ENCODE data around the gene ADNP. TPM values are rescaled to one million over a fixed set of nuclear protein-coding genes. Genes with fewer than 3 reads are reported as not detected.

Gene ADNP
- total RNA-seq, 1 experiment from 2014 or later: 55.5 TPM

DNA sequence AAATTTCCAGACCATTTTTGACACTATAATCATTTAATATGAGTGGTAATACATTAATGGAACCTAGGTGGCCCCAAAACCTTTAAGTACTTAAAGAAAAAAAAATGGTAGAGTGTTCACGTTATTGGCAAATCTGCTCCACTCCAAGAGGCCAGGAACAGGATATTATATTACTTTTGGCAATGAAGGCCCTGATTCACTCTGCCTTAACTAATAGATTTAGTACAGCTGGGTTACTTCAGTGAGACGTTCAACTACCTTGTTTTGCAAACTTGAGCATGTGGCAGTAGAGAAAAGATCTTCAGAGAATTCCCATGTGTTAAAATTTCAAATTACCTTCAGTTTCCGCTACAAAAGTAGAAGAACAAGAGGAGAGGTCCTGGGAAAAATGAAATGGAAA lies 12.8 kb downstream of the ADNP start:
- DNase-seq: no peak
- H4K20me1 ChIP-seq (ENCODE audit: insufficient read depth, low read depth, low read length): peaks cover 82% of the 10 kb centered on the region
- peak overlapping the region; percentile 70 for H3K4me2 ChIP-seq (ENCODE audit: low read depth, low read length, poor library complexity, severe bottlenecking)
- no peaks in the 10 kb centered on the region for H3K9me3 ChIP-seq (ENCODE audit: low read length)
- H3K9ac ChIP-seq (ENCODE audit: low read length): peak overlapping the region; percentile 1; the same call in 1 of the 2 replicates
- peaks cover 99% of the 10 kb centered on the region for H3K4me1 ChIP-seq (ENCODE audit: low read length)
- H3K4me3 ChIP-seq (ENCODE audit: low read length): peak overlapping the region; percentile 48; the same call in 1 of the 2 replicates
- H3K9me2 ChIP-seq (replicated peaks; ENCODE audit: insufficient read depth, low read length): no peaks in the 10 kb centered on the region
- no peak overlapping the region for H2AFZ ChIP-seq (ENCODE audit: low read length)
- peaks cover 54% of the 10 kb centered on the region for H3K36me3 ChIP-seq (ENCODE audit: insufficient read depth, low read length)
- H3K27ac ChIP-seq (ENCODE audit: low read length): peak overlapping the region; percentile 90
- peaks cover 97% of the 10 kb centered on the region for H3K79me2 ChIP-seq (ENCODE audit: low read length)
- H3K27me3 ChIP-seq (ENCODE audit: low read length): no peaks in the 10 kb centered on the region

DNA sequence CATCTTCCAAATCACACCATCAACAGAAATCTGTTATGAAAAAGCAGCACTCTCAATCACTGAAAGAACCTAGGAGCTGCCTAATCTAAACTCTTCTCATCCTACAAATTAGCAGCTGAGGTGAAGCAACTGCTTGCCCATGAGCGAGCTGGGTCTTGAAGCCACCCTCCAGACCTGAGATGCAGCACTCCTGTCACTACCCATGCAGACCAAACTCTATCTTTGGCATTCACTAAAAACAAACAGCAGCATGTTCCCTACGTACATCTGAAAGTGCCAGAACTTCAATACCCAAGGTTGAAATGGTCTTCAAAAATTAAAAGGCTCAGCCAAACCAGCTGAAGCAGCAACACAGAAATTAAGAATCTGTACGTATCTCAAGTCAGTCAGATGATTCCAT lies 14.3 kb downstream of the ADNP start:
- Histone ChIP-seq H3K4me1 (ENCODE audit: low read length) (peaks cover 98% of the 10 kb centered on the region), H3K27me3 (ENCODE audit: low read length) (no peaks in the 10 kb centered on the region), H3K4me3 (ENCODE audit: low read length) (peak overlapping the region; percentile 48), H4K20me1 (ENCODE audit: insufficient read depth, low read depth, low read length) (peaks cover 74% of the 10 kb centered on the region), H3K9me3 (ENCODE audit: low read length) (no peaks in the 10 kb centered on the region), H3K36me3 (ENCODE audit: insufficient read depth, low read length) (peaks cover 54% of the 10 kb centered on the region), H3K79me2 (ENCODE audit: low read length) (peaks cover 96% of the 10 kb centered on the region), H3K4me2 (ENCODE audit: low read depth, low read length, poor library complexity, severe bottlenecking) (peak overlapping the region; percentile 70), H3K9me2 (replicated peaks; ENCODE audit: insufficient read depth, low read length) (no peaks in the 10 kb centered on the region), H3K9ac (ENCODE audit: low read length) (peak overlapping the region; percentile 29), H3K27ac (ENCODE audit: low read length) (peak overlapping the region; percentile 90), H2AFZ (ENCODE audit: low read length) (no peak overlapping the region)
- no peak for DNase-seq

DNA sequence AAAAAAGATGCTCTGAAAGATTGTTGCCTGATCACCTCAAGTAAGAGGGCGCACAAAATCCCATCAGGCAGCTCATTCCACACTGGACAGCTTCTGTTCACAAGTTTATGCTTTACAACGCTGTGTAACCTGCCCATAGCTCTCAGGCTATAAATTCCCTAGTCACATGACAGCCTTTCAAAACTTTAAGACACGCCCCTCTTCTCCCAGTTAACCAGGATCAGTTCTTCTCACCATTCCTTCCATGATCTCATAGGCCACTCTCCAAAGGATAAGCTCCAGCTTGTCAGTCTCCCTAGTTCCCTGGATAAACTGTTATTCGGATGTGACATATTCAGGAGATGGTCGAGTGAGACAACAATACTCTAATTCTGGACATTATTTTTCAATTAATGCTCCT lies 15.0 kb downstream of the ADNP start:
- H3K79me2 ChIP-seq (ENCODE audit: low read length): peaks cover 96% of the 10 kb centered on the region
- H3K27ac ChIP-seq (ENCODE audit: low read length): peak overlapping the region; percentile 90
- peaks cover 73% of the 10 kb centered on the region for H4K20me1 ChIP-seq (ENCODE audit: insufficient read depth, low read depth, low read length)
- peak overlapping the region; percentile 48 for H3K4me3 ChIP-seq (ENCODE audit: low read length)
- H3K9me2 ChIP-seq (replicated peaks; ENCODE audit: insufficient read depth, low read length): no peaks in the 10 kb centered on the region
- H3K9me3 ChIP-seq (ENCODE audit: low read length): no peaks in the 10 kb centered on the region
- H2AFZ ChIP-seq (ENCODE audit: low read length): no peak overlapping the region
- peak; percentile 39 for DNase-seq
- H3K9ac ChIP-seq (ENCODE audit: low read length): peak overlapping the region; percentile 29
- H3K4me1 ChIP-seq (ENCODE audit: low read length): peaks cover 98% of the 10 kb centered on the region
- no peaks in the 10 kb centered on the region for H3K27me3 ChIP-seq (ENCODE audit: low read length)
- peaks cover 51% of the 10 kb centered on the region for H3K36me3 ChIP-seq (ENCODE audit: insufficient read depth, low read length)
- H3K4me2 ChIP-seq (ENCODE audit: low read depth, low read length, poor library complexity, severe bottlenecking): peak overlapping the region; percentile 70

DNA sequence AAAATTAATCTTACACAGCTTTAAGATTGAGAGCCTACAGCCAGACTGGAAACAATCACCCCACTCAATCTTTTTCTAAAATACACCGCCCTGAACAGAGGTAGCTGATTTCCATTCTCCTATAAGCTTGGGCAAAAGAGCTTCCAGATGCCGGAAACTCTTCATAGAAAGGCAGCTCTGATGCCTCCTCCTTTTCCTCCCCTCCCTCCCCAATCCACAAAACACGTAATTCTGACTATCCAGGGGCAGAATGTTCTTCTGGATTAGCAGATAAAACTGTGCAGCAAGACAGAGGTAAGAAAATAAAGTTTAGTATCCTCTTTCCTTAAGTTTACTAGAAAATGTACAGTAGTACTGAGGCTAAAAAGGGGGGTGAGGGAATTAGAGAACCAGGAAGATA lies 15.8 kb downstream of the ADNP start:
- Histone ChIP-seq H3K36me3 (ENCODE audit: insufficient read depth, low read length) (peaks cover 47% of the 10 kb centered on the region), H2AFZ (ENCODE audit: low read length) (no peak overlapping the region), H3K79me2 (ENCODE audit: low read length) (peaks cover 96% of the 10 kb centered on the region), H3K27me3 (ENCODE audit: low read length) (no peaks in the 10 kb centered on the region), H3K4me2 (ENCODE audit: low read depth, low read length, poor library complexity, severe bottlenecking) (peak overlapping the region; percentile 70), H3K27ac (ENCODE audit: low read length) (peak overlapping the region; percentile 90), H4K20me1 (ENCODE audit: insufficient read depth, low read depth, low read length) (peaks cover 72% of the 10 kb centered on the region), H3K9ac (ENCODE audit: low read length) (peak overlapping the region; percentile 43), H3K4me1 (ENCODE audit: low read length) (peaks cover 92% of the 10 kb centered on the region), H3K9me3 (ENCODE audit: low read length) (no peaks in the 10 kb centered on the region), H3K9me2 (replicated peaks; ENCODE audit: insufficient read depth, low read length) (no peaks in the 10 kb centered on the region), H3K4me3 (ENCODE audit: low read length) (peak overlapping the region; percentile 48)
- no peak for DNase-seq

DNA sequence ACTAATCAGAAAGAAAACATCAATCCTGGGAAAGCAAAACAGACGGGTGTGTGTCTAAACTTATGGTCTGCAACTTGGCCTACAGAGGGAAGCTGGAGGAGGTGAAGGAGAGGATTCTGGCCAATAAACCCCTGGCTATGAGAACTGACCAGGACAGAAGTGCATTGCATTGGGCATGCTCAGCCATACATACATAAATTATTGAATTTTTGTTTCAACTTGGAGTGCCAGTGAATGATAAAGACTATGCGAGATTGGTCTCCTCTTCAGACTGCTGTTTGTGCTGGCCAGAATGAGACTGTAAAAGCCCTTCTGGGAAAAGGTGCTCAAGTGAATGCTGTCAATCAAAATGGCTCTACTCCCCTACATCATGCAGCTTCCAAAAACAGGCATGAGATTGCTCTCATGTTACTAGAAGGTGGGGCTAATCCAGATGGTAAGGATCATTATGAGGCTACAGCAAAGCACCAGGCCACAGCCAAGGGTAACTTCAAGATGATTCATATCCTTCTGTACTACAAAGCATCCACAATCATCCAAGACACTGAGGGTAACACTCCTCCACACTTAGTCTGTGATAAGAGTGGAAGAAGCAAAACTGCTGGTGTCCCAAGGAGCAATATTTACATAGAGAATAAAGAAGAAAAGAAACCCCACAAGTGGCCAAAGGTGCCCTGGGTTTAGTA lies 17.4 kb downstream of the ADNP start:
- Histone ChIP-seq H2AFZ (ENCODE audit: low read length) (no peak overlapping the region), H4K20me1 (ENCODE audit: insufficient read depth, low read depth, low read length) (peaks cover 78% of the 10 kb centered on the region), H3K4me2 (ENCODE audit: low read depth, low read length, poor library complexity, severe bottlenecking) (peak overlapping the region; percentile 70), H3K36me3 (ENCODE audit: insufficient read depth, low read length) (peaks cover 51% of the 10 kb centered on the region; the same call in 1 of the 2 replicates), H3K27me3 (ENCODE audit: low read length) (no peaks in the 10 kb centered on the region), H3K4me1 (ENCODE audit: low read length) (peaks cover 81% of the 10 kb centered on the region), H3K9ac (ENCODE audit: low read length) (peak overlapping the region; percentile 38), H3K4me3 (ENCODE audit: low read length) (peak overlapping the region; percentile 30; the same call in 1 of the 2 replicates), H3K9me2 (replicated peaks; ENCODE audit: insufficient read depth, low read length) (no peaks in the 10 kb centered on the region), H3K27ac (ENCODE audit: low read length) (peak overlapping the region; percentile 90), H3K9me3 (ENCODE audit: low read length) (no peaks in the 10 kb centered on the region), H3K79me2 (ENCODE audit: low read length) (peaks cover 99% of the 10 kb centered on the region)
- DNase-seq: no peak

DNA sequence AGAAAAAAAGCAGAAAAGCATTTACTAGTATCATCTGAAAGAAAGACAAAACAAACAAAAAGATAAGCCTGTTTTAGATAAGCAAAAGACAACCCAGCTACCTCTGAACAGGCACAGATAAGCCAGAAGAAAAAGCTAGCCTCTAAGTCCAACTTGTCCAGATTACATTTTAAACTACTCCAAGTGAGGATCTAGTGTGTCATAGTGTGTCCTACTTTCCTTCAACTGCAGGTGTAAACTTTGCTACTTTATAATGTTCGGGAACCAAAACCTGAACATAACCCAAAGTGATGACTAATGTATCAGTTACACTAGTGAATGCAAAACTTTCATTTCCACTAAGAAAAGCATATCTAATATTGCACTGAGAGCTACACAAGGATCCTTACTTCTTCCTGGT lies 19.5 kb downstream of the ADNP start:
- Histone ChIP-seq H2AFZ (ENCODE audit: low read length) (no peak overlapping the region), H3K27ac (ENCODE audit: low read length) (peak overlapping the region; percentile 90), H3K9ac (ENCODE audit: low read length) (no peak overlapping the region), H3K9me3 (ENCODE audit: low read length) (no peaks in the 10 kb centered on the region), H3K27me3 (ENCODE audit: low read length) (no peaks in the 10 kb centered on the region), H3K4me1 (ENCODE audit: low read length) (peaks cover 59% of the 10 kb centered on the region), H3K4me2 (ENCODE audit: low read depth, low read length, poor library complexity, severe bottlenecking) (no peak overlapping the region), H3K79me2 (ENCODE audit: low read length) (peaks cover 99% of the 10 kb centered on the region), H3K36me3 (ENCODE audit: insufficient read depth, low read length) (peaks cover 48% of the 10 kb centered on the region; the same call in 1 of the 2 replicates), H3K9me2 (replicated peaks; ENCODE audit: insufficient read depth, low read length) (no peaks in the 10 kb centered on the region), H3K4me3 (ENCODE audit: low read length) (no peak overlapping the region), H4K20me1 (ENCODE audit: insufficient read depth, low read depth, low read length) (peaks cover 66% of the 10 kb centered on the region)
- DNase-seq: no peak

DNA sequence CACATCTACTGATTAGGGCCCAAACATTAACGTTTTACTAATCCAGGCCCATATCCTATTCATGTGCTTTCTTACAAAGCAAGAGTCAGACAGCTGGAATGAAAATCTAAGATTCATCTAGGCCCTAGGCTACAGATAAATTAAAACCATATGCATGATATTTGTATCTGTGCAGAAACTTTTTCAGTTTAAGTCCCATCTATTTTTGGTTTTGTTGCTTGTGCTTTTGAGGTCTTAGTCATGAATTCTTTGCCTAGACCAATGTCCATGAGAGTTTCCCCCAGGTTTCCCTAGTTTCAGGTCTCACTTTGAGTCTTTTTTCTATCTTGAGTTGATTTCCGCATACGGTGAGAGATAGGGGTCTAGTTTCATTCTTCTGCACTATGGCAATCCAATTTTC lies 20.2 kb downstream of the ADNP start:
- peak overlapping the region; percentile 90 for H3K27ac ChIP-seq (ENCODE audit: low read length)

DNA sequence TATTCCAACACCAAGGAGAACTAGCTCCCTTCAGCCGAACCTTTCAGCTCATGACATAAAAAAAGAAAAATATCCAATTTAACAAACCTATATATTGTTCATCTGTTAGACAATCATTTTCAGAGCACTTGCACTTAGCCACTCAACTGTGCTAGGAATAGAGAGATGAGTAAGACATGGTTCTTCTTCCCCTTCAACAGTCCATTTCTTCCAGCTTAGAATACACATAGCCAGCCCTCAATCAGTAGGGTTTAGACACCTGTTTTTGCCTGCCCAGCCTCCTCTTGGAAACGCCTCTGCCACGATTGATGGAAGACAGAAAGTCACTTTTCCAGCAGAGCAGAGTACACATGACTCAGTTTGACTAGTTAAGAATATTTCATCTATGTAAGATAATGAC lies 21.8 kb downstream of the ADNP start:
- Histone ChIP-seq H3K9ac (ENCODE audit: low read length) (no peak overlapping the region), H3K27me3 (ENCODE audit: low read length) (no peaks in the 10 kb centered on the region), H3K4me1 (ENCODE audit: low read length) (peaks cover 58% of the 10 kb centered on the region), H3K4me3 (ENCODE audit: low read length) (no peak overlapping the region), H3K4me2 (ENCODE audit: low read depth, low read length, poor library complexity, severe bottlenecking) (no peak overlapping the region), H3K36me3 (ENCODE audit: insufficient read depth, low read length) (peaks cover 46% of the 10 kb centered on the region; the same call in 1 of the 2 replicates), H4K20me1 (ENCODE audit: insufficient read depth, low read depth, low read length) (peaks cover 71% of the 10 kb centered on the region), H3K79me2 (ENCODE audit: low read length) (peaks cover 99% of the 10 kb centered on the region), H3K27ac (ENCODE audit: low read length) (no peak overlapping the region), H3K9me3 (ENCODE audit: low read length) (no peaks in the 10 kb centered on the region), H2AFZ (ENCODE audit: low read length) (no peak overlapping the region), H3K9me2 (replicated peaks; ENCODE audit: insufficient read depth, low read length) (no peaks in the 10 kb centered on the region)
- DNase-seq: no peak

More for the DNA sequence above, 20.2 kb downstream of the ADNP start:
- H3K79me2 ChIP-seq (ENCODE audit: low read length): peaks cover 99% of the 10 kb centered on the region
- no peaks in the 10 kb centered on the region for H3K9me2 ChIP-seq (replicated peaks; ENCODE audit: insufficient read depth, low read length)
- peaks cover 58% of the 10 kb centered on the region for H3K4me1 ChIP-seq (ENCODE audit: low read length)
- no peak overlapping the region for H2AFZ ChIP-seq (ENCODE audit: low read length)
- H3K4me3 ChIP-seq (ENCODE audit: low read length): no peak overlapping the region
- H3K9ac ChIP-seq (ENCODE audit: low read length): no peak overlapping the region
- DNase-seq: no peak
- peaks cover 65% of the 10 kb centered on the region for H4K20me1 ChIP-seq (ENCODE audit: insufficient read depth, low read depth, low read length)
- no peaks in the 10 kb centered on the region for H3K9me3 ChIP-seq (ENCODE audit: low read length)
- H3K36me3 ChIP-seq (ENCODE audit: insufficient read depth, low read length): peaks cover 46% of the 10 kb centered on the region; the same call in 1 of the 2 replicates
- no peaks in the 10 kb centered on the region for H3K27me3 ChIP-seq (ENCODE audit: low read length)
- no peak overlapping the region for H3K4me2 ChIP-seq (ENCODE audit: low read depth, low read length, poor library complexity, severe bottlenecking)
